RKO (cell line): ENCODE measurements around the gene ADORA2B.

Experiments
- DNase-seq: peaks from one replicate; pipeline ENCODE4 v3.0.0-alpha.2; 2016; ENCODE audit warnings: low spot score

ADORA2B gene

GRCh38 chr17:15996322-15996721 is 51.4 kb downstream of the ADORA2B start:
- no peak for DNase-seq

GRCh38 chr17:15998031-15998562 is 53.2 kb downstream of the ADORA2B start:
- no peak for DNase-seq

- DNase-seq = peak; percentile 94
These were observed 54.4 kb downstream of the ADORA2B start, which contains the start of the genes TTC19 and ZSWIM7 for GRCh38 chr17:15999141-15999973. TTC19 (plus strand) TSS chr17:15999824; CDS start chr17:15999849, 25 bp downstream. ZSWIM7 (minus strand) TSS chr17:15999704; CDS start chr17:15999594, 110 bp downstream.

- peak; percentile 47 for DNase-seq
These were observed 55.3 kb downstream of the ADORA2B start for GRCh38 chr17:15999974-16000827.

- peak; percentile 34 for DNase-seq
These were observed 56.4 kb downstream of the ADORA2B start for GRCh38 chr17:16001226-16001897.

- no peak for DNase-seq
These were observed 57.9 kb downstream of the ADORA2B start for GRCh38 chr17:16002708-16003260.

GRCh38 chr17:16003841-16004240 is 58.9 kb downstream of the ADORA2B start:
- no peak for DNase-seq

GRCh38 chr17:16005636-16006035 is 60.7 kb downstream of the ADORA2B start:
- DNase-seq = no peak

- no peak for DNase-seq
These were observed 62.5 kb downstream of the ADORA2B start for GRCh38 chr17:16007439-16007838.

- DNase-seq = peak; percentile 92
These were observed 69.0 kb downstream of the ADORA2B start for GRCh38 chr17:16013943-16014407.

GRCh38 chr17:16019347-16019746 is 74.4 kb downstream of the ADORA2B start:
- no peak for DNase-seq

- DNase-seq = no peak
These were observed 79.0 kb downstream of the ADORA2B start for GRCh38 chr17:16023881-16024280.

- no peak for DNase-seq
These were observed 80.3 kb downstream of the ADORA2B start for GRCh38 chr17:16025202-16025601.
